HEK293 (cell line): ENCODE results near the gene RAB3IP.
"Not testable (repeated sequence)": the region's sequence is repeated elsewhere in the genome, so short reads cannot be mapped to it uniquely, and the experiment has no call there.

Source experiments
- CTCF ChIA-PET: fragments of 350-600 bp; formaldehyde crosslinking; extraction: SDS; loops from one replicate; lab custom pipeline; 2021; ENCODE audit warnings: antibody characterized with exemption; lab: Yijun Ruan, JAX
- POLR2A ChIA-PET: fragments of 300-600 bp; formaldehyde crosslinking; extraction: SDS; loops from one replicate; lab custom pipeline; 2020; ENCODE audit warnings: antibody characterized with exemption, inconsistent platforms; lab: Yijun Ruan, JAX
- H3K27ac ChIP-seq: fragments of 200-500 bp; sonication (Bioruptor generic); 2 replicates; pipeline ENCODE4 v1.5.1; 2014; ENCODE audit warnings: low read depth, low read length, control low read depth, inconsistent platforms; ENCODE audit errors: extremely low read depth
- H3K36me3 ChIP-seq, 2 experiments: fragments of 200-500 bp in 1 of 2; sonication (Bioruptor generic) in 1 of 2; 1 replicate in 1 of 2; 2 replicates in 1 of 2; pipeline ENCODE4 v1.5.1; 2014 to 2017; ENCODE audit warnings: inconsistent platforms in 2 of 2, low read length in 2 of 2; ENCODE audit not compliant: control insufficient read depth in 2 of 2, insufficient read depth in 1 of 2
- H3K4me1 ChIP-seq: fragments of 200-500 bp; sonication (Bioruptor generic); 2 replicates; pipeline ENCODE4 v1.5.1; 2014; ENCODE audit warnings: mild to moderate bottlenecking, low read length, inconsistent platforms; ENCODE audit not compliant: control insufficient read depth, insufficient read depth
- H3K4me3 ChIP-seq: 2 replicates; pipeline ENCODE4 v1.5.1; 2011; ENCODE audit warnings: low read depth, mild to moderate bottlenecking, control low read depth, low read length, moderate library complexity
- H3K9me3 ChIP-seq: fragments of 200-500 bp; sonication (Bioruptor generic); 2 replicates; pipeline ENCODE4 v1.5.1; 2014; ENCODE audit warnings: low read depth, low read length, inconsistent platforms; ENCODE audit not compliant: control insufficient read depth, insufficient read depth
- PRDM1 ChIP-seq: fragments of 450-650 bp; formaldehyde crosslinking; IDR thresholded peaks from 2 replicates; pipeline ENCODE4; 2016; ENCODE audit warnings: missing biosample characterization, missing genetic modification characterization
- ZBTB7A ChIP-seq: fragments of 450-650 bp; formaldehyde crosslinking; IDR thresholded peaks from 2 replicates; pipeline ENCODE4 v1.5.1; 2016; ENCODE audit warnings: low read depth, missing biosample characterization, missing genetic modification characterization
- ZNF16 ChIP-seq: fragments of 450-650 bp; formaldehyde crosslinking; IDR thresholded peaks from 2 replicates; pipeline ENCODE4 v1.5.1; 2016; ENCODE audit warnings: low read depth, missing biosample characterization, missing genetic modification characterization
- ZNF174 ChIP-seq: fragments of 450-650 bp; formaldehyde crosslinking; IDR thresholded peaks from 2 replicates; pipeline ENCODE4 v1.5.0; 2017; ENCODE audit warnings: missing biosample characterization, mild to moderate bottlenecking, missing genetic modification characterization
- ZNF211 ChIP-seq: fragments of 450-650 bp; formaldehyde crosslinking; IDR thresholded peaks from 2 replicates; pipeline ENCODE4 v1.5.1; 2016; ENCODE audit warnings: low read depth, missing biosample characterization, missing genetic modification characterization
- ZNF292 ChIP-seq: fragments of 450-650 bp; formaldehyde crosslinking; IDR thresholded peaks from 2 replicates; pipeline ENCODE4 v1.5.1; 2016; ENCODE audit warnings: low read depth, missing biosample characterization, missing genetic modification characterization, borderline replicate concordance
- ZNF426 ChIP-seq: fragments of 450-650 bp; formaldehyde crosslinking; IDR thresholded peaks from 2 replicates; pipeline ENCODE4 v1.5.1; 2017; ENCODE audit warnings: missing biosample characterization, missing genetic modification characterization, mild to moderate bottlenecking, inconsistent platforms, moderate library complexity
- ZNF544 ChIP-seq: fragments of 450-650 bp; formaldehyde crosslinking; IDR thresholded peaks from 2 replicates; pipeline ENCODE4 v1.5.0; 2017; ENCODE audit warnings: missing biosample characterization, missing genetic modification characterization
- ZNF548 ChIP-seq: fragments of 450-650 bp; formaldehyde crosslinking; IDR thresholded peaks from 2 replicates; pipeline ENCODE4 v1.5.1; 2016; ENCODE audit warnings: missing biosample characterization, missing genetic modification characterization
- ZNF621 ChIP-seq: fragments of 450-650 bp; formaldehyde crosslinking; IDR thresholded peaks from 2 replicates; pipeline ENCODE4 v1.5.1; 2017; ENCODE audit warnings: missing biosample characterization, missing genetic modification characterization
- ZNF701 ChIP-seq: fragments of 450-650 bp; formaldehyde crosslinking; IDR thresholded peaks from 2 replicates; pipeline ENCODE4 v1.5.1; 2016; ENCODE audit warnings: missing biosample characterization, missing genetic modification characterization
- ZNF791 ChIP-seq: fragments of 450-650 bp; formaldehyde crosslinking; IDR thresholded peaks from 2 replicates; pipeline ENCODE4 v1.5.1; 2016; ENCODE audit warnings: missing biosample characterization, missing genetic modification characterization
- TF ChIP-seq, protein P1 (sequence below): fragments of 450-650 bp; formaldehyde crosslinking; IDR thresholded peaks from 2 replicates; pipeline ENCODE4 v1.5.1; 2016; ENCODE audit warnings: missing biosample characterization, missing genetic modification characterization
- TF ChIP-seq, protein P2 (sequence below): fragments of 450-650 bp; formaldehyde crosslinking; conservative IDR thresholded peaks from 2 replicates; pipeline ENCODE4 v1.5.1; 2016; ENCODE audit warnings: low read depth, missing biosample characterization, missing genetic modification characterization
- TF ChIP-seq, protein P3 (sequence below): fragments of 450-650 bp; formaldehyde crosslinking; IDR thresholded peaks from 2 replicates; pipeline ENCODE4 v1.5.1; 2016; ENCODE audit warnings: missing biosample characterization, missing genetic modification characterization
- TF ChIP-seq, protein P4 (sequence below): fragments of 450-650 bp; formaldehyde crosslinking; IDR thresholded peaks from 2 replicates; pipeline ENCODE4 v1.5.1; 2017; ENCODE audit warnings: missing biosample characterization, mild to moderate bottlenecking, missing genetic modification characterization, moderate library complexity
- TF ChIP-seq, protein P5 (sequence below): fragments of 450-650 bp; formaldehyde crosslinking; IDR thresholded peaks from 2 replicates; pipeline ENCODE4 v1.5.1; 2016; ENCODE audit warnings: missing biosample characterization, missing genetic modification characterization

RAB3IP gene

DNA sequence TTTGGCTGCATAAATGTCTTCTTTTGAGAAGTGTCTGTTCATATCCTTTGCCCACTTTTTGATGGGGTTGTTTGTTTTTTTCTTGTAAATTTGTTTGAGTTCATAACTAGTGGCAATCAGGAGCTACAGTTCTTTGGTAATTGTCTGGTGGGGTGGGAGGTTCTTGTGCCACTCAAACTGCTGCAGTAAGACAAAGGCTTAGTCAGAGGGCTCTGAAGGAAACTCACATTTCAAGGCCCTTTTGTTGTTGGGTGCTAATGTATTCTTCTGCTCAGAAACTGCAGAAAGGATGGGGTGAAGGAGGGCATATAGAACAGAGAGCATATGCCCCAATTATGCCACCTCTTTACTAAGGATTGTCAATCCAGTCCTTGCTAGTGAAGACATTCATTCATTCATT is 108.3 kb downstream of the RAB3IP start:
- Histone ChIP-seq H3K4me1 (no peaks in the 10 kb centered on the region), H3K4me3 (no peak overlapping the region), H3K36me3 (no peaks in the 10 kb centered on the region), H3K27ac (no peak overlapping the region), H3K9me3 (no peaks in the 10 kb centered on the region)
- no peak for TF ChIP-seq ZNF701
- TF ChIP-seq, protein P1, sequence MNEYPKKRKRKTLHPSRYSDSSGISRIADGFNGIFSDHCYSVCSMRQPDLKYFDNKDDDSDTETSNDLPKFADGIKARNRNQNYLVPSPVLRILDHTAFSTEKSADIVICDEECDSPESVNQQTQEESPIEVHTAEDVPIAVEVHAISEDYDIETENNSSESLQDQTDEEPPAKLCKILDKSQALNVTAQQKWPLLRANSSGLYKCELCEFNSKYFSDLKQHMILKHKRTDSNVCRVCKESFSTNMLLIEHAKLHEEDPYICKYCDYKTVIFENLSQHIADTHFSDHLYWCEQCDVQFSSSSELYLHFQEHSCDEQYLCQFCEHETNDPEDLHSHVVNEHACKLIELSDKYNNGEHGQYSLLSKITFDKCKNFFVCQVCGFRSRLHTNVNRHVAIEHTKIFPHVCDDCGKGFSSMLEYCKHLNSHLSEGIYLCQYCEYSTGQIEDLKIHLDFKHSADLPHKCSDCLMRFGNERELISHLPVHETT (tag by site-specific recombination) = no peak
- TF ChIP-seq ZNF426 (tag by site-specific recombination) = no peak
- TF ChIP-seq, protein P2, sequence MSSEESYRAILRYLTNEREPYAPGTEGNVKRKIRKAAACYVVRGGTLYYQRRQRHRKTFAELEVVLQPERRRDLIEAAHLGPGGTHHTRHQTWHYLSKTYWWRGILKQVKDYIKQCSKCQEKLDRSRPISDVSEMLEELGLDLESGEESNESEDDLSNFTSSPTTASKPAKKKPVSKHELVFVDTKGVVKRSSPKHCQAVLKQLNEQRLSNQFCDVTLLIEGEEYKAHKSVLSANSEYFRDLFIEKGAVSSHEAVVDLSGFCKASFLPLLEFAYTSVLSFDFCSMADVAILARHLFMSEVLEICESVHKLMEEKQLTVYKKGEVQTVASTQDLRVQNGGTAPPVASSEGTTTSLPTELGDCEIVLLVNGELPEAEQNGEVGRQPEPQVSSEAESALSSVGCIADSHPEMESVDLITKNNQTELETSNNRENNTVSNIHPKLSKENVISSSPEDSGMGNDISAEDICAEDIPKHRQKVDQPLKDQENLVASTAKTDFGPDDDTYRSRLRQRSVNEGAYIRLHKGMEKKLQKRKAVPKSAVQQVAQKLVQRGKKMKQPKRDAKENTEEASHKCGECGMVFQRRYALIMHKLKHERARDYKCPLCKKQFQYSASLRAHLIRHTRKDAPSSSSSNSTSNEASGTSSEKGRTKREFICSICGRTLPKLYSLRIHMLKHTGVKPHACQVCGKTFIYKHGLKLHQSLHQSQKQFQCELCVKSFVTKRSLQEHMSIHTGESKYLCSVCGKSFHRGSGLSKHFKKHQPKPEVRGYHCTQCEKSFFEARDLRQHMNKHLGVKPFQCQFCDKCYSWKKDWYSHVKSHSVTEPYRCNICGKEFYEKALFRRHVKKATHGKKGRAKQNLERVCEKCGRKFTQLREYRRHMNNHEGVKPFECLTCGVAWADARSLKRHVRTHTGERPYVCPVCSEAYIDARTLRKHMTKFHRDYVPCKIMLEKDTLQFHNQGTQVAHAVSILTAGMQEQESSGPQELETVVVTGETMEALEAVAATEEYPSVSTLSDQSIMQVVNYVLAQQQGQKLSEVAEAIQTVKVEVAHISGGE = no peak
- TF ChIP-seq, protein P3, sequence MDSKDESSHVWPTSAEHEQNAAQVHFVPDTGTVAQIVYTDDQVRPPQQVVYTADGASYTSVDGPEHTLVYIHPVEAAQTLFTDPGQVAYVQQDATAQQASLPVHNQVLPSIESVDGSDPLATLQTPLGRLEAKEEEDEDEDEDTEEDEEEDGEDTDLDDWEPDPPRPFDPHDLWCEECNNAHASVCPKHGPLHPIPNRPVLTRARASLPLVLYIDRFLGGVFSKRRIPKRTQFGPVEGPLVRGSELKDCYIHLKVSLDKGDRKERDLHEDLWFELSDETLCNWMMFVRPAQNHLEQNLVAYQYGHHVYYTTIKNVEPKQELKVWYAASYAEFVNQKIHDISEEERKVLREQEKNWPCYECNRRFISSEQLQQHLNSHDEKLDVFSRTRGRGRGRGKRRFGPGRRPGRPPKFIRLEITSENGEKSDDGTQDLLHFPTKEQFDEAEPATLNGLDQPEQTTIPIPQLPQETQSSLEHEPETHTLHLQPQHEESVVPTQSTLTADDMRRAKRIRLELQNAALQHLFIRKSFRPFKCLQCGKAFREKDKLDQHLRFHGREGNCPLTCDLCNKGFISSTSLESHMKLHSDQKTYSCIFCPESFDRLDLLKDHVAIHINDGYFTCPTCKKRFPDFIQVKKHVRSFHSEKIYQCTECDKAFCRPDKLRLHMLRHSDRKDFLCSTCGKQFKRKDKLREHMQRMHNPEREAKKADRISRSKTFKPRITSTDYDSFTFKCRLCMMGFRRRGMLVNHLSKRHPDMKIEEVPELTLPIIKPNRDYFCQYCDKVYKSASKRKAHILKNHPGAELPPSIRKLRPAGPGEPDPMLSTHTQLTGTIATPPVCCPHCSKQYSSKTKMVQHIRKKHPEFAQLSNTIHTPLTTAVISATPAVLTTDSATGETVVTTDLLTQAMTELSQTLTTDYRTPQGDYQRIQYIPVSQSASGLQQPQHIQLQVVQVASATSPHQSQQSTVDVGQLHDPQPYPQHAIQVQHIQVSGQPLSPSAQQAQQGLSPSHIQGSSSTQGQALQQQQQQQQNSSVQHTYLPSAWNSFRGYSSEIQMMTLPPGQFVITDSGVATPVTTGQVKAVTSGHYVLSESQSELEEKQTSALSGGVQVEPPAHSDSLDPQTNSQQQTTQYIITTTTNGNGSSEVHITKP (tag by site-specific recombination) = no peak
- no peak for TF ChIP-seq ZNF621 (tag by site-specific recombination)
- no peak for TF ChIP-seq ZNF791 (tag by site-specific recombination)
- no peak for TF ChIP-seq PRDM1 (tag by site-specific recombination)
- no peak for TF ChIP-seq ZNF292 (tag by site-specific recombination)
- no peak for TF ChIP-seq ZNF174 (tag by site-specific recombination)
- no peak for TF ChIP-seq ZNF548 (tag by site-specific recombination)
- TF ChIP-seq, protein P4, sequence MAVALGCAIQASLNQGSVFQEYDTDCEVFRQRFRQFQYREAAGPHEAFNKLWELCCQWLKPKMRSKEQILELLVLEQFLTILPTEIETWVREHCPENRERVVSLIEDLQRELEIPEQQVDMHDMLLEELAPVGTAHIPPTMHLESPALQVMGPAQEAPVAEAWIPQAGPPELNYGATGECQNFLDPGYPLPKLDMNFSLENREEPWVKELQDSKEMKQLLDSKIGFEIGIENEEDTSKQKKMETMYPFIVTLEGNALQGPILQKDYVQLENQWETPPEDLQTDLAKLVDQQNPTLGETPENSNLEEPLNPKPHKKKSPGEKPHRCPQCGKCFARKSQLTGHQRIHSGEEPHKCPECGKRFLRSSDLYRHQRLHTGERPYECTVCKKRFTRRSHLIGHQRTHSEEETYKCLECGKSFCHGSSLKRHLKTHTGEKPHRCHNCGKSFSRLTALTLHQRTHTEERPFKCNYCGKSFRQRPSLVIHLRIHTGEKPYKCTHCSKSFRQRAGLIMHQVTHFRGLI = no peak
- ChIA-PET CTCF (interaction anchor here (1.2 kb wide), 1 partner anchor 33 kb away, joined by 3 read pairs; no protein-coding TSS in a partner anchor), POLR2A (no interaction called here)

DNA sequence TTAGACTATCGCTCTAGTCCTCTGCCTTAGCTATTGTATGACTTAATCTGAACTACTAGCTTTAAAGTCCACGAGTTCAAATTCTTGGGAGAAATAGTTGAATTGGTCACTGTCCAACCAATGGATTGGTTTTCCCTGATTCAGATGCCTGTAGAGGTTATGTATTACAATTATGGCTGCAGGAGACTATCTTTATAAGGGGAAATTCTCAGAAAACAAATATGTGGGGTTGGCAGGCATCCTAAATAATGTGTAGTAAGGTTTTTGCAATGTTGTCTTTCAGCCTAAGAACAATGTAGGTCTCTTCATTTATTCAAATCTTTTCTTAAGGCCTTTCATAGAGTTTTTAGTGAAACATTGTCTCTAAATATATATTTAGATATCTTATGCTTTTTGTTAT is 113.3 kb downstream of the RAB3IP start:
- ChIA-PET CTCF (interaction anchor here (0.6 to 1.2 kb wide), 2 partner anchors 40 to 518 kb away, joined by 3 read pairs; no protein-coding TSS in a partner anchor), POLR2A (no interaction called here)
- Histone ChIP-seq H3K27ac (no peak overlapping the region), H3K36me3 (no peaks in the 10 kb centered on the region), H3K4me1 (no peaks in the 10 kb centered on the region), H3K4me3 (no peak overlapping the region), H3K9me3 (no peaks in the 10 kb centered on the region; the same call in 1 of the 2 replicates)
- TF ChIP-seq ZNF211 (tag by site-specific recombination) (no peak), ZNF544 (tag by site-specific recombination) (no peak), ZNF16 (tag by site-specific recombination) (no peak), ZBTB7A (tag by site-specific recombination) (no peak)
- TF ChIP-seq, protein P1 (tag by site-specific recombination) = no peak
- TF ChIP-seq, protein P5, sequence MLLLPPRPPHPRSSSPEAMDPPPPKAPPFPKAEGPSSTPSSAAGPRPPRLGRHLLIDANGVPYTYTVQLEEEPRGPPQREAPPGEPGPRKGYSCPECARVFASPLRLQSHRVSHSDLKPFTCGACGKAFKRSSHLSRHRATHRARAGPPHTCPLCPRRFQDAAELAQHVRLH (tag by site-specific recombination) = no peak

DNA sequence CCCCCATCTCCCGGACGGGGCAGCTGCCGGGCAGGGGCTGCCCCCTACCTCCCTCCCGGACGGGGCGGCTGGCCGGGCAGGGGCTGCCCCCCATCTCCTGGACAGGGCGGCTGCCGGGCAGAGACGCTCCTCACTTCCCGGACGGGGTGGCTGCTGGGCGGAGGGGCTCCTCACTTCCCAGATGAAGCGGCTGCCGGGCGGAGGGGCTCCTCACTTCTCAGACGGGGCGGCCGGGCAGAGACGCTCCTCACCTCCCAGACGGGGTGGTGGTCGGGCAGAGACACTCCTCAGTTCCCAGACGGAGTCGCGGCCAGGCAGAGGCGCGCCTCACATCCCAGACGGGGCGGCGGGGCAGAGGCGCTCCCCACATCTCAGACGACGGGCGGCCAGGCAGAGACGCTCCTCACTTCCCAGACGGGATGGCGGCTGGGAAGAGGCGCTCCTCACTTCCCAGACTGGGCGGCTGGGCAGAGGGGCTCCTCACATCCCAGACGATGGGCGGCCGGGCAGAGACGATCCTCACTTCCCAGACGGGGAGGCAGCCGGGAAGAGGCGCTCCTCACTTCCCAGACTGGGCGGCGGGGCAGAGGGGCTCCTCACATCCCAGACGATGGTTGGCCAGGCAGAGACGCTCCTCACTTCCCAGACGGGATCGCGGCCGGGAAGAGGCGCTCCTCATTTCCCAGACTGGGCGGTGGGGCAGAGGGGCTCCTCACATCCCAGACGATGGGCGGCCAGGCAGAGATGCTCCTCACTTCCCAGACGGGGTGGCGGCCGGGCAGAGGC is 114.7 kb downstream of the RAB3IP start:
- CTCF ChIA-PET = interaction anchor here (0.7 kb wide), 1 partner anchor 190 kb away, joined by 3 read pairs; no protein-coding TSS in a partner anchor

More for the DNA sequence above, 114.7 kb downstream of the RAB3IP start:
- H3K27ac ChIP-seq, POLR2A ChIA-PET, H3K4me1 ChIP-seq, H3K36me3 ChIP-seq, H3K4me3 ChIP-seq, H3K9me3 ChIP-seq: not testable (repeated sequence)
